B cell (primary cell): Measurements from ENCODE around the gene CACNB2.

ENCODE experiments used
- CTCF ChIP-seq: fragments of 200-600 bp; IDR thresholded peaks from one replicate; pipeline ENCODE4 v1.8.0; 2022; ENCODE audit warnings: antibody characterized with exemption, mild to moderate bottlenecking
- EZH2 ChIP-seq: IDR thresholded peaks from 2 replicates; pipeline ENCODE4 v1.6.1; 2012; ENCODE audit warnings: borderline replicate concordance, low read depth, mild to moderate bottlenecking, moderate library complexity, low read length; ENCODE audit not compliant: insufficient read depth, poor library complexity, severe bottlenecking

GRCh38 chr10:18402853-18403252 lies 262.6 kb downstream of the CACNB2 start:
- TF ChIP-seq CTCF (no peak), EZH2 (no peak)
